Measurements from ENCODE around the gene CPM. TPM values are rescaled to one million over a fixed set of nuclear protein-coding genes. Genes with fewer than 3 reads are reported as not detected.
"Not testable (repeated sequence)": the region's sequence is repeated elsewhere in the genome, so short reads cannot be mapped to it uniquely, and the experiment has no call there.

CPM gene
- total RNA-seq, 2 donors from 2014 or later = 8.4 to 17.7 TPM

- Mint-ChIP-seq H3K9me3 (peaks cover 0 to 2% of the 10 kb centered on the region in 2 donors), H3K27me3 (ENCODE audit: low read depth) (no peaks in the 10 kb centered on the region), H3K27ac (no peak overlapping the region), H3K36me3 (ENCODE audit: insufficient read depth in 2 of 2) (peaks cover 0 to 8% of the 10 kb centered on the region in 2 donors), H3K4me1 (ENCODE audit: low read depth) (no peaks in the 10 kb centered on the region), H3K4me3 (no peak overlapping the region)
- ATAC-seq (replicated peaks in 1 of 2) (no peak), DNase-seq (no peak)
Observed at GRCh38 chr12:68877583-68877982, 55.4 kb downstream of the CPM start.

- Mint-ChIP-seq H3K9me3 (no peaks in the 10 kb centered on the region), H3K4me3 (no peak overlapping the region), H3K36me3 (ENCODE audit: insufficient read depth in 2 of 2) (peaks cover 0 to 6% of the 10 kb centered on the region in 2 donors), H3K27ac (no peak overlapping the region), H3K27me3 (ENCODE audit: low read depth) (no peaks in the 10 kb centered on the region), H3K4me1 (ENCODE audit: low read depth) (no peaks in the 10 kb centered on the region)
- ATAC-seq (replicated peaks in 1 of 2) (no peak), DNase-seq (no peak)
Observed at GRCh38 chr12:68876461-68876860, 56.5 kb downstream of the CPM start.

DNA sequence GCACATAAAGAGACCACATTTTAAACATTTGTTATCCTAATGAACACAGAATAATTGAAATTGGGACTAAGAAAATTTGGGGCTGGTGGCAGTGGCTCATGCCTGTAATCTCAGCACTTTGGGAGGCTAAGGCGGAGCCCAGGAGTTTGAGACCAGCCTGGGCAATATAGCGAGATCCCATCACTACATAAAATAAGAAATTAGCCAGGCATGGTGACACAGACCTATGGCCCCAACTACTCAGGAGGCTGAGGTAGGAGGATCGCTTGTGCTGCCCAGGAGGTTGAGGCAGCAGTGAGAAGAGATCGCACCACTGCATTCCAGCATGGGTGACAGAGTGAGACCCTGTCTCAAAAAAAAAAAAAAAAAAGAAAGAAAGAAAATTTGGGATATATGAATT, 59.7 kb downstream of the CPM start:
- Mint-ChIP-seq H3K36me3 (ENCODE audit: insufficient read depth in 2 of 2) (no peaks in the 10 kb centered on the region), H3K27ac (no peak overlapping the region), H3K27me3 (ENCODE audit: low read depth) (no peaks in the 10 kb centered on the region), H3K4me1 (ENCODE audit: low read depth) (no peaks in the 10 kb centered on the region), H3K4me3 (no peak overlapping the region), H3K9me3 (no peaks in the 10 kb centered on the region)
- no peak for DNase-seq
- no peak for ATAC-seq (replicated peaks in 1 of 2)

DNA sequence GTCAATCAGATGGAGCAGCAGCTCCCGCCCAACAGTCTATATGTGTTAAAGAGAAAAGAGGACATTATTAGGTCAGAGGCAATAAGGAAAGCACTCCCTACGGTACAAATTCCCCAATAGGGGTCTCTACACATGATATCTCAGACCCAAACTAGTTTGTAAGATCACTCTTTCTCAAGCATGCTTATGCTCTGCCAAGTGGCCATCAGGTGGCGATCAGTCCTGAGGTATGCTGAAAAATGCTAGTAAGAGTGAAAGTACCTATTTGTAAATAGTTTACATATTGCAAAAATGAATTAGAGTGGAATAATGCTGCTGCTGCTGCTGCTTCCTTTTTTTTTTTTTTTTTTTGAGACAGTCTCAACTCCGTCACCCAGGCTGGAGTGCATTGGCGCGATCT, 61.0 kb downstream of the CPM start:
- Mint-ChIP-seq H3K9me3 (no peaks in the 10 kb centered on the region), H3K4me1 (ENCODE audit: low read depth) (no peaks in the 10 kb centered on the region), H3K36me3 (ENCODE audit: insufficient read depth in 2 of 2) (no peaks in the 10 kb centered on the region), H3K4me3 (no peak overlapping the region), H3K27ac (no peak overlapping the region), H3K27me3 (ENCODE audit: low read depth) (no peaks in the 10 kb centered on the region)
- ATAC-seq (replicated peaks in 1 of 2) (peak in 1 of 2 donors; percentile 52), DNase-seq (peak in 1 of 2 donors; percentile 15)

GRCh38 chr12:68871396-68871795, 61.6 kb downstream of the CPM start:
- no peak overlapping the region for H3K27ac Mint-ChIP-seq
- no peak for ATAC-seq (replicated peaks in 1 of 2)
- DNase-seq = no peak
- no peak overlapping the region for H3K4me3 Mint-ChIP-seq
- H3K4me1 Mint-ChIP-seq (ENCODE audit: low read depth) = no peaks in the 10 kb centered on the region
- H3K9me3 Mint-ChIP-seq = no peaks in the 10 kb centered on the region
- H3K27me3 Mint-ChIP-seq (ENCODE audit: low read depth) = no peaks in the 10 kb centered on the region
- H3K36me3 Mint-ChIP-seq (ENCODE audit: insufficient read depth in 2 of 2) = no peaks in the 10 kb centered on the region

DNA sequence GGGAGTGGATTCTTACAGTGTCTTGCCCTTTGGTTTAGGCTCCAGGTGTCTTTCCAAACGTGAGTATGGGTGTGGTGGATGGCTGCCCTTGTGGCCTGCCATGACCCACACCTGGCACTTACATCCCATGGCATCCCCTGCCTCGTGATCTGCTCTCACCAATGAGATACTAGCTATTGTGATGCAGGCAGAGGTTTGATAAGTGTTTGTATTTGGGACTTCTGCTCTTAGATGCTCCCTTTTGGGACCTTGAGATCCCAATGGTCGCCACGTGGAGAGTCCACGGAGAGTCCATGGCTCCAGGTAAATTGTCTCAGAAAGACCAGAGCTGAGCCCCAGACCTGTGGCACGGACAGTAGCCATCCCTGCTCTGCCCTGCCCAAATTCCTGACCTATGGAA, 62.5 kb downstream of the CPM start:
- Mint-ChIP-seq H3K9me3 (no peaks in the 10 kb centered on the region), H3K27me3 (ENCODE audit: low read depth) (no peaks in the 10 kb centered on the region), H3K36me3 (ENCODE audit: insufficient read depth in 2 of 2) (no peaks in the 10 kb centered on the region), H3K4me3 (no peak overlapping the region), H3K4me1 (ENCODE audit: low read depth) (peaks cover 4% of the 10 kb centered on the region), H3K27ac (no peak overlapping the region)
- DNase-seq (no peak), ATAC-seq (replicated peaks in 1 of 2) (no peak)

DNA sequence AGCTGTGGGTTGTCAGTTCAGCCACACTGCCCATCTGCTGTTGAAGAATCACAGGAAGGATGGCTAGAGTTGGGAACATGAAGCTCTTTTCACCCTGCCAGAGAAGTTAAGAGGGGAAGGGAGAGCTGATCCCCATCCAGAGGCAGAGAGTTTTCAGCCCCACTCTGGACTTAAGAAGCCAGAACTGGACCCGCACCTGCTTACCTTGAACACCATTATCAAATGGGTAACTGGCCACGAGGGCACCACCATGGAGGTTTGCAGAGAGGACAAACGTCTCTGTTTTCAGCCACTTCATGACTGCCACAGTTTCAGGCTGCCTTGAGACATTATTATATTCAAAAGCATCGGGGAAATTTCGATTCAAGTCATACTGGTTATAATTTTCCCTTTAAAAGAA, 63.0 kb downstream of the CPM start:
- no peaks in the 10 kb centered on the region for H3K27me3 Mint-ChIP-seq (ENCODE audit: low read depth)
- no peak overlapping the region for H3K27ac Mint-ChIP-seq
- H3K4me3 Mint-ChIP-seq = no peak overlapping the region
- H3K9me3 Mint-ChIP-seq = no peaks in the 10 kb centered on the region
- peaks cover 7% of the 10 kb centered on the region for H3K4me1 Mint-ChIP-seq (ENCODE audit: low read depth)
- ATAC-seq (replicated peaks in 1 of 2) = no peak
- no peaks in the 10 kb centered on the region for H3K36me3 Mint-ChIP-seq (ENCODE audit: insufficient read depth in 2 of 2)
- DNase-seq = no peak

- H3K4me1 Mint-ChIP-seq (ENCODE audit: low read depth) = peaks cover 7% of the 10 kb centered on the region
- H3K27me3 Mint-ChIP-seq (ENCODE audit: low read depth) = no peaks in the 10 kb centered on the region
- H3K4me3 Mint-ChIP-seq = no peak overlapping the region
- DNase-seq (no peak), ATAC-seq (replicated peaks in 1 of 2) (no peak)
- no peaks in the 10 kb centered on the region for H3K9me3 Mint-ChIP-seq
- H3K36me3 Mint-ChIP-seq (ENCODE audit: insufficient read depth in 2 of 2) = no peaks in the 10 kb centered on the region
- no peak overlapping the region for H3K27ac Mint-ChIP-seq
Observed at GRCh38 chr12:68868043-68868790, 64.8 kb downstream of the CPM start.

DNA sequence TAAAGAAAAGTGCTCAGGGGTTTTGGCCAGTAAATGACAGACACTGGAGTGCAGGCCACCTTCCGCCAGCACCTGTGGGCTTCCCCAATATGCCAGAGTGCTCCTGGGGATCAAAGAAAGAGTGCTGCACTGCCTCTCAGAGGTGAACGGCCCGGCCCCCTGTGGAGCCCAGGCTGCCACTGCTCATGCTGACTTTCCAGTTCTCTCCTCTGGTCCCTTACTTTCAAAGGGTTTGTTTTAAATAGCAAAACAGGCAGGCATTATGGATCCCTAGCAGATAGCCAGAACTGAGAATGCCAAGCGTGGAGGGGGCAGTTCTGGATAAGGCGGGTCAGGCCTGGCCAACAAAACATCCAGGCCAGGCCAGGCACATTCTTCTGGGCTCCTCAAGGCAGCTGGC, 65.4 kb downstream of the CPM start:
- H3K36me3 Mint-ChIP-seq (ENCODE audit: insufficient read depth in 2 of 2) = no peaks in the 10 kb centered on the region
- H3K4me1 Mint-ChIP-seq (ENCODE audit: low read depth) = peaks cover 7% of the 10 kb centered on the region

DNA sequence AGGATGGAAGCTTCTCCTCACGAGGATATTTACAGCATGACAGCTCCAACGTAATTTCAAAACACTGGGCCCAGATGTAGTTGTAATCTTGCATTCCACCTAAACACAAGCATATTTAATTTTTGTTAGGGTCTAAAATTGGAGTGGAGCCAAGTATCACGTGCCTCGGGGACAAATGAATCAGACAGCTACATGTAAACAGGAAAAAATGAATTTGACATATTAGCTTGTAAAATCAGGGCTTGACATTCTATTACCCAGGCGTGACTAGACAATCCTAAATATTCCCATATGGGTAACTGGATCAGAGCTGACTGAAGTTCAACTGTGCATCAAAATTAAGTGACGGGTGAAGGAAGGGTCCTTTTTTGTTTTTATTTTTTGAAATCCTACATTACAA, 66.0 kb downstream of the CPM start:
- DNase-seq = no peak
- no peaks in the 10 kb centered on the region for H3K36me3 Mint-ChIP-seq (ENCODE audit: insufficient read depth in 2 of 2)
- ATAC-seq (replicated peaks in 1 of 2) = no peak
- no peaks in the 10 kb centered on the region for H3K9me3 Mint-ChIP-seq
- no peaks in the 10 kb centered on the region for H3K27me3 Mint-ChIP-seq (ENCODE audit: low read depth)
- no peak overlapping the region for H3K27ac Mint-ChIP-seq
- H3K4me1 Mint-ChIP-seq (ENCODE audit: low read depth) = peaks cover 7% of the 10 kb centered on the region
- no peak overlapping the region for H3K4me3 Mint-ChIP-seq

More for the DNA sequence above, 65.4 kb downstream of the CPM start:
- no peaks in the 10 kb centered on the region for H3K9me3 Mint-ChIP-seq
- no peak overlapping the region for H3K4me3 Mint-ChIP-seq
- no peaks in the 10 kb centered on the region for H3K27me3 Mint-ChIP-seq (ENCODE audit: low read depth)
- DNase-seq (no peak), ATAC-seq (replicated peaks in 1 of 2) (no peak)
- no peak overlapping the region for H3K27ac Mint-ChIP-seq

DNA sequence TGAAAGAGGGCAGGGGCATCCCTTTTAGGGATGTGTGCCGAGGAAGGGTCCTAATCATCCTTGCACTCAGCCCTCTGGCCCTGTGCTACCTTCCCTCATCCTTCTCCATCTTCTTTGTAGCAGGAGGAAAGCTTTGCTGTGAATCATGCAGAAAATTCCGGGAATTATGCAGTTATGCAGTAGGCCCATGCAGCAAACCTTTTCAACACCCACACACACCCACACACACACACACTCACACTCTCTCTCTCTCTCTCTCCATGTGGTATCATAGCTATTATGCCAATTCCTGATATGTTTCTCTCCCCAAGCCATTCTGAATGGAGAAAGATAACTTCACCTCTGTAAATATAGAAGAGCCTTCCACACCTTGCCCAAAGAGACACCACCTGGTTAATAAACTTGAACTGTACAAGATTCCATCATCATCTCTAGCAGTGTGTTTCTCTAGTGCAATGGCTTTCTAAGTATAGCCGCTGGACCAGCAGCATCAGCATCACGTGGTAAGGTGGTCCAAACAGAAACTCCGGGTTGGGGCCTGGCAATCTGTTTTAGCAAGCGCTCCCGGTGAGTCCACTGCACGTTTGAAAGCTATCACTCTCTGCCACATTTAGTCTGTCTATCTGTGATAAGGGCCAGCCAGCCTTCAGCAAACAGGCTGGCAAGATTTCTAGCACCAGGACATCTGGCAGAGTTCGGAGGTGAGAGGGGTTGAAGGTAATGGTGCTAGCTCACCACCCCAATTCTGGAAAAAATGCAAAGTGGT, 67.4 kb downstream of the CPM start:
- Mint-ChIP-seq H3K27me3 (ENCODE audit: low read depth) (no peaks in the 10 kb centered on the region), H3K27ac (no peak overlapping the region), H3K4me3 (no peak overlapping the region), H3K4me1 (ENCODE audit: low read depth) (peaks cover 7% of the 10 kb centered on the region), H3K36me3 (ENCODE audit: insufficient read depth in 2 of 2) (no peaks in the 10 kb centered on the region), H3K9me3 (no peaks in the 10 kb centered on the region)
- DNase-seq = no peak
- no peak for ATAC-seq (replicated peaks in 1 of 2)

GRCh38 chr12:68864604-68865003, 68.4 kb downstream of the CPM start:
- Mint-ChIP-seq H3K27ac (no peak overlapping the region), H3K9me3 (no peaks in the 10 kb centered on the region), H3K4me3 (no peak overlapping the region), H3K4me1 (ENCODE audit: low read depth) (peaks cover 7% of the 10 kb centered on the region), H3K36me3 (ENCODE audit: insufficient read depth in 2 of 2) (no peaks in the 10 kb centered on the region), H3K27me3 (ENCODE audit: low read depth) (no peaks in the 10 kb centered on the region)
- no peak for DNase-seq
- ATAC-seq (replicated peaks in 1 of 2) = no peak

DNA sequence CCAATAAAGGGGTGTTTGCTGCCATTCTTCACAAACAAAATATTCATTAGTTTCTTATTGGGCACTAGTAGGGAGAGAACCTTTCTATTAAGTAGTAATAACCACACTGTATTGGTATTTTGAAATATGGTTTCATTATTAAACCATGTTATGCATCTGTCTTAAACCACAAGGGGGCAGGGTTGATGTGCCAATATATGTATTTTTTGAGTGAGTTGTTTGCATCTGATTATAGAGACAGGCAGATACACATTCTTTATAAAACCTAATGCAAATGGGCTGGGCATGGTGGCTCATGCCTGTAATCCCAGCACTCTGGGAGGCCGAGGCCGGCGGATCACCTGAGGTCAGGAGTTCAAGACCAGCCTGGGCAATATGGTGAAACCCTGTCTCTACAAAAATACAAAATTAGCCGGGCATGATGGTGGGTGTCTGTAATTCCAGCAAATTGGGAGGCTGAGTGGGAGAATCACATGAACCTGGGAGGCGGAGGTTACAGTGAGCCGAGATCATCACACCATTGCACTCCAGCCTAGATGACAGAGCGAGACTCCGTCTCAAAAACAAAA, 69.0 kb downstream of the CPM start:
- H3K4me1 Mint-ChIP-seq (ENCODE audit: low read depth); H3K27me3 Mint-ChIP-seq (ENCODE audit: low read depth); ATAC-seq (replicated peaks in 1 of 2); H3K4me3 Mint-ChIP-seq; H3K27ac Mint-ChIP-seq; H3K36me3 Mint-ChIP-seq (ENCODE audit: insufficient read depth in 2 of 2); H3K9me3 Mint-ChIP-seq: not testable (repeated sequence)
- peak in 1 of 2 donors; percentile 19 for DNase-seq
